Right lobe of liver (tissue), 6 donors: ENCODE data around the gene ZNF286A. TPM values are rescaled to one million over a fixed set of nuclear protein-coding genes. Genes with fewer than 3 reads are reported as not detected.
"Not testable (repeated sequence)": the region's sequence is repeated elsewhere in the genome, so short reads cannot be mapped to it uniquely, and the experiment has no call there.

Source experiments
- ATAC-seq, 4 donors: fragments of 200-7000 bp; cut with Tn5 transposase; one replicate each; pipeline ENCODE4 v1.9.1; 2020; ENCODE audit warnings: mild to moderate bottlenecking in 4 of 4, moderate library complexity in 4 of 4
- DNase-seq, 3 donors: peaks; one replicate each; pipeline ENCODE4 v3.0.0-alpha.2; 2020
- H3K27ac ChIP-seq, 3 donors: fragments of 200-600 bp; one replicate each; pipeline ENCODE4 v1.8.0; 2022
- H3K27me3 ChIP-seq, 2 donors: fragments of 200-600 bp; one replicate each; pipeline ENCODE4 v1.8.0; 2022
- H3K36me3 ChIP-seq, 4 donors: fragments of 200-600 bp; sonication (generic) in 1 of 4; one replicate each; pipeline versions ENCODE4 v1.5.1 to v1.8.0; 2017 to 2022; ENCODE audit warnings: control low read depth in 1 of 4
- H3K4me1 ChIP-seq, 4 donors: fragments of 200-600 bp; sonication (generic) in 1 of 4; one replicate each; pipeline versions ENCODE4 v1.5.1 to v1.8.0; 2017 to 2022; ENCODE audit warnings: control low read depth in 1 of 4
- H3K4me3 ChIP-seq, 3 donors: fragments of 200-600 bp; one replicate each; pipeline ENCODE4 v1.8.0; 2022
- H3K9me3 ChIP-seq, 4 donors: fragments of 200-600 bp; sonication (generic) in 1 of 4; one replicate each; pipeline versions ENCODE4 v1.5.1 to v1.8.0; 2017 to 2022; ENCODE audit warnings: control low read depth in 1 of 4
- WGBS: methylation state at CpG from one replicate; pipeline ENCODE4 v1.1.6; 2018; ENCODE audit warnings: low coverage, low lambda C conversion rate; ENCODE audit not compliant: insufficient coverage; ENCODE audit errors: missing lambda C conversion rate; 5-methylcytosine and 5-hydroxymethylcytosine counted together
- intact Hi-C, 2 donors: fragments of 100-400 bp; cut with DNase I; formaldehyde crosslinking; loops; one replicate each; pipeline versions ENCODE4 v1.11.2 to v1.14.1; 2022
- total RNA-seq, 6 experiments: library from RNA; depleted of rRNA in 2 of 6; stranded (reverse); fragments of >200 nt in 2 of 6; fragmentation: NEBNext Ultra II Directional in 3 of 6; extraction: Animal tissue kit (Norgen Biotek cat#: 25700) in 3 of 6; gene quantifications; one replicate each; pipeline versions ENCODE4 v1.1.0 to v1.2.4, GENCODE V29; 2016 to 2023
- TF ChIP-seq, protein P1 (sequence below), 4 donors: fragments of 200-600 bp in 3 of 4; fragments of 450-650 bp in 1 of 4; IDR thresholded peaks; one replicate each; pipeline versions ENCODE4 v1.5.1 to v1.8.0; 2016 to 2022; ENCODE audit warnings: antibody characterized with exemption in 4 of 4, mild to moderate bottlenecking in 2 of 4
- donor health status: DM: no; HTN: yes; CAD: no.
- donor health status: DM: no; HTN: no; CAD: no.
- donor health status: DM: no; HTN: no; CAD: no.
- donor health status: DM: no; HTN: yes; CAD: no.
- donor health status: DM: no; HTN: yes; CAD: no.

ZNF286A gene
- total RNA-seq, 6 experiments from 2014 or later = 2.9 to 8.4 (median 4.3) TPM

DNA sequence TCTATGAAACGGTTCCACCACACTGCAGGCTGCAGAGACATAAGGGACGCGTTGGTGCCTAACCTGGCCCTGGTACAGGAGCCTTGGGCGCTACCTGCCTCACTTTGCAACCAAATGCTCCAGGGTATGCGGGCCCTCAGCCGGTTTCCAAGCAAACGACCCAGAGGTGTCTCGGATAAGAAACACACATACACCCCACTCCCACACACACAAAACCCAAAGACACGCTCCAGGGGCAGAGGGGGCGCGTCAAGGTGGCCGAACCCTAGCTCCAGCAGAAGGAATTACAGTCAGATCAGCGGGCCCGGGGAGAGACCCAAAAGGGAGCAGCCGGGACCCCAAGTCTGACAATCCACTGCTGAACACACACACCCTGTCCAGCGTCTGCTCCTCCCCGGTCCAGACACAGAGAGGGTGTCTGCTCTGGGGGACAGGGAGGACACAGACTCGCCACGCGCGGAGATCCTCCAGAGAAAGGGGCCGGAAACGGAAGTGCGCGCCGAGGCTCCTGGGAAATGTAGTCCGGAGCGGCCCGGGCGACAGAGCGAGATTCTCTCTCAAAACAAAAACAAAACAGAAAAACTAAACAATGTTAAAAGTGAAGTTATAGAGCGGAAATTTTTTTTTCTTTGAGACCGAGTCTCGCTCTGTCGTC is 15.6 kb upstream of the ZNF286A start, which contains the start of gene TRIM16:
TRIM16 (minus strand) TSS at position 488 of the 655 bp plus-strand sequence. CDS start 32,702 bp downstream, outside the sequence.
- TF ChIP-seq, protein P1, sequence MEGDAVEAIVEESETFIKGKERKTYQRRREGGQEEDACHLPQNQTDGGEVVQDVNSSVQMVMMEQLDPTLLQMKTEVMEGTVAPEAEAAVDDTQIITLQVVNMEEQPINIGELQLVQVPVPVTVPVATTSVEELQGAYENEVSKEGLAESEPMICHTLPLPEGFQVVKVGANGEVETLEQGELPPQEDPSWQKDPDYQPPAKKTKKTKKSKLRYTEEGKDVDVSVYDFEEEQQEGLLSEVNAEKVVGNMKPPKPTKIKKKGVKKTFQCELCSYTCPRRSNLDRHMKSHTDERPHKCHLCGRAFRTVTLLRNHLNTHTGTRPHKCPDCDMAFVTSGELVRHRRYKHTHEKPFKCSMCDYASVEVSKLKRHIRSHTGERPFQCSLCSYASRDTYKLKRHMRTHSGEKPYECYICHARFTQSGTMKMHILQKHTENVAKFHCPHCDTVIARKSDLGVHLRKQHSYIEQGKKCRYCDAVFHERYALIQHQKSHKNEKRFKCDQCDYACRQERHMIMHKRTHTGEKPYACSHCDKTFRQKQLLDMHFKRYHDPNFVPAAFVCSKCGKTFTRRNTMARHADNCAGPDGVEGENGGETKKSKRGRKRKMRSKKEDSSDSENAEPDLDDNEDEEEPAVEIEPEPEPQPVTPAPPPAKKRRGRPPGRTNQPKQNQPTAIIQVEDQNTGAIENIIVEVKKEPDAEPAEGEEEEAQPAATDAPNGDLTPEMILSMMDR (IDR thresholded peaks at IDR 0.05) = peak in 1 of 4 donors; percentile 14
- H3K9me3 ChIP-seq, H3K27me3 ChIP-seq, H3K36me3 ChIP-seq, intact Hi-C loops, H3K4me1 ChIP-seq: not testable (repeated sequence)
- peak; percentile 92 to 98 (median 97) for ATAC-seq
- peak within 1 kb of the TSS; percentile 54 to 67 (median 60) for H3K4me3 ChIP-seq
- peak; percentile 75 to 85 (median 81) for DNase-seq
- peak within 1 kb of the TSS in 1 of 3 donors; percentile 26 for H3K27ac ChIP-seq
- under 1% methylated on average over 26 of the region's 35 CpGs for WGBS

- 100% methylated on average over 1 of the region's 1 CpG for WGBS
- H3K4me1 ChIP-seq, H3K27me3 ChIP-seq, intact Hi-C loops, H3K27ac ChIP-seq, H3K36me3 ChIP-seq, ATAC-seq, DNase-seq, H3K4me3 ChIP-seq, H3K9me3 ChIP-seq: not testable (repeated sequence)
Measured at GRCh38 chr17:15687494-15687893, 12.1 kb upstream of the ZNF286A start.

- not testable (repeated sequence) for ATAC-seq
Measured at GRCh38 chr17:15698967-15699366, 585 bp upstream of the ZNF286A start.

DNA sequence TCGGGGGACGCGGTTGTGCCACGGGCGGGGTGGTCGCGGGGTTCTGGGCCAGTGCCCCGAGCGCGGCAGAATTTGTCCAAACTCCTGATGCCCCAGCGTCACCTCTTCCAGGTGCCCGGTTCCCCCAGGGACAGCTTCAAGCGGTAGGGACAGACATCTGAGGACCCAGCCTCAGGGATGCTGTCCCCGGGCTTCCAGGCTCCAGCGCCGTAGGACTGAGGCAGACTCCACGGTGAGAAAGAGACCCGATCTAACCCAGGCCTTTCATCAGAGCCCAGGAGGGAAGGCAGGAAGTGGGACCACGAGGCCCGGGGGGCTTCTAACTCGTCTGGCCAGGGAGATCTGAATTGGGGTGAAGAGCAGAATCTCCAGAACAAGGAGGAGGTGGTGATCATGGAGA is 385 bp downstream of the ZNF286A start:
- H3K9me3 ChIP-seq, H3K27me3 ChIP-seq, H3K27ac ChIP-seq, H3K36me3 ChIP-seq, DNase-seq, intact Hi-C loops, H3K4me1 ChIP-seq: not testable (repeated sequence)
- H3K4me3 ChIP-seq = peak overlapping the region; percentile 33 to 63 (median 56)
- peak; percentile 8 to 28 (median 27) for ATAC-seq
- WGBS = no CpG with 5 or more reads among the region's 21 CpGs

More at GRCh38 chr17:15698967-15699366, 585 bp upstream of the ZNF286A start:
- H3K36me3 ChIP-seq, H3K9me3 ChIP-seq, H3K27me3 ChIP-seq, H3K4me1 ChIP-seq, DNase-seq, intact Hi-C loops: not testable (repeated sequence)
- Histone ChIP-seq H3K4me3 (peak overlapping the region; percentile 33 to 63 (median 56)), H3K27ac (peak overlapping the region in 1 of 3 donors; percentile 40)
- WGBS = 0% methylated on average over 1 of the region's 3 CpGs

- not testable (repeated sequence) for H3K27ac ChIP-seq
- no CpG with 5 or more reads among the region's 33 CpGs for WGBS
Measured at GRCh38 chr17:15704239-15704638, 4.7 kb downstream of the ZNF286A start.

GRCh38 chr17:15704813-15705212 is 5.3 kb downstream of the ZNF286A start:
- H3K36me3 ChIP-seq, H3K27ac ChIP-seq, H3K4me1 ChIP-seq, intact Hi-C loops, H3K4me3 ChIP-seq, ATAC-seq, DNase-seq, H3K27me3 ChIP-seq: not testable (repeated sequence)
- WGBS = 97% methylated on average over 9 of the region's 32 CpGs
- peaks cover 0 to 13% (median 0%) of the 10 kb centered on the region in 4 donors for H3K9me3 ChIP-seq

More at GRCh38 chr17:15704239-15704638, 4.7 kb downstream of the ZNF286A start:
- intact Hi-C loops, H3K36me3 ChIP-seq, H3K4me3 ChIP-seq, DNase-seq, H3K27me3 ChIP-seq, H3K4me1 ChIP-seq, ATAC-seq: not testable (repeated sequence)
- H3K9me3 ChIP-seq = peaks cover 0 to 13% (median 0%) of the 10 kb centered on the region in 4 donors

- H3K4me3 ChIP-seq, H3K27me3 ChIP-seq, H3K36me3 ChIP-seq, DNase-seq, H3K4me1 ChIP-seq, H3K27ac ChIP-seq, ATAC-seq, intact Hi-C loops: not testable (repeated sequence)
- 94% methylated on average over 3 of the region's 3 CpGs for WGBS
- H3K9me3 ChIP-seq = peaks cover 0 to 13% (median 0%) of the 10 kb centered on the region in 4 donors
Measured at GRCh38 chr17:15708879-15709278, 9.3 kb downstream of the ZNF286A start.

DNA sequence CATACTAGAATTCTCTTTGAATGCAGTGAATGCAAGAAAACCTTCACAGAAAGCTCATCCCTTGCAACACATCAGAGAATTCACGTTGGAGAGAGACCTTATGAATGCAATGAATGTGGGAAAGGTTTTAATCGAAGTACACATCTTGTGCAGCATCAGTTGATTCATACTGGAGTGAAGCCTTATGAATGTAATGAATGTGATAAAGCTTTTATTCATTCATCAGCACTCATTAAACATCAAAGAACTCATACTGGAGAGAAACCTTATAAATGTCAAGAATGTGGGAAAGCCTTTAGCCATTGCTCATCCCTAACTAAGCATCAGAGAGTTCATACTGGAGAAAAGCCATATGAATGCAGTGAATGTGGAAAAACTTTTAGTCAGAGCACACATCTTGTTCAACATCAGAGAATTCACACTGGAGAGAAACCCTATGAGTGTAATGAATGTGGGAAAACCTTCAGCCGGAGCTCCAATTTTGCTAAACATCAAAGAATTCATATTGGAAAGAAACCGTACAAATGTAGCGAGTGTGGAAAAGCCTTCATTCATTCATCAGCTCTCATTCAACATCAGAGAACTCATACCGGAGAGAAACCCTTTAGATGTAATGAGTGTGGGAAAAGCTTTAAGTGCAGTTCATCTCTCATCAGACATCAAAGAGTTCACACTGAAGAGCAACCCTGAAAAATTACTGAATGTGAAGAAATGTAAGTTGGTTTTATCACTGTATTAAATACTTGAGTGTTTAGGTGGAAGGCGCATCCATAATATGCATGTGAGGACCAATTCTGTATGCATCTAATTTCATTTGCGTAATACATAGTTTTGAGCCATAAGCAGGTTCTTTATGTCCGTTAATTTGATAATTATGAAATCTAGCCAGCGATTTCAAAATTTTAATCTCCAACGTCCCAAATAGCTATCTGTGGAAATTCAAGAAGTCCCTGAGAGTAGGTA is 17.3 kb downstream of the ZNF286A start:
- 86% methylated on average over 10 of the region's 11 CpGs for WGBS
- H3K36me3 ChIP-seq, H3K4me1 ChIP-seq, intact Hi-C loops, H3K27ac ChIP-seq, H3K27me3 ChIP-seq, DNase-seq, ATAC-seq, H3K4me3 ChIP-seq: not testable (repeated sequence)
- peaks cover 0 to 20% (median 0%) of the 10 kb centered on the region in 4 donors for H3K9me3 ChIP-seq

DNA sequence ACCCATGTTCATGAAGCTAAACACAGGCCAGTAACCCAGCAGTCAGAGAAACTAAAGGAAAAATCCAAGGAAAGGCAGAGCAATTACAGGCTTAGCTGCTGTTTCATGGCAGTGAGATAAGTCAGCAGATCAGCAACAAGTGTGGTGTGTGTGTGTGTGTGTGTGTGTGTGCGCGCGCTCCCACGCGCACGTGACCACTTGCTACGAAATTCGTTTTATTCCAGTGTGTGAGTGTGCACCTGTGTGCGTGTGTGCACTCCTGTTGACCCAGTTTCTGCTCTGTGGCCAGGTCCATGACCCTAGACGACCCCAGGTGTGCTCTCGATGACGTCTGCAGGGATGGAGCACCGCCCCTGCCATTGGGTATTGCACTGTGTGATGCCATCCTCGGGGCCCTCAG is 31.0 kb downstream of the ZNF286A start:
- H3K9me3 ChIP-seq, H3K4me1 ChIP-seq, H3K27me3 ChIP-seq, H3K36me3 ChIP-seq, intact Hi-C loops, DNase-seq, H3K27ac ChIP-seq, H3K4me3 ChIP-seq, ATAC-seq: not testable (repeated sequence)
- 40% methylated on average over 1 of the region's 14 CpGs for WGBS

DNA sequence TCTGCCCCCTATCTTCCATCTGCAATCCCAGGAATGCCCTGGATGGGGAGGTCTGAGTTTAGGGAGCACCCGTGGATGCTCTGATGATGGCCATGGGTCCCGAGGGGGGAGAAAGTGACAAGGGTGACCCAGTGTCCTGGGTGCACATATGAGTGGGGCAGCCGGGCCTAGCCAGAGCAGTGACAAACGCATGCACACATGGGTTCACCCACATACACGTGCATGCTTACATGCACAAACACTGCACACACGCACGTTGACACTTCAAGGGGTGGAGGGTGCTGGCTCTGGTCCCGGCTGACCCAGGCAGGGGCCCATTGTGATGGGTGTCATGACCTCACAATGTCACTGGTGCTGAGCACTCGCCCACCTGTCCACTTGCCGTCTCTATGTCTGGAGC is 32.3 kb downstream of the ZNF286A start, which contains the start of gene TBC1D26:
TBC1D26 (plus strand) TSS at position 384 of the 400 bp plus-strand sequence. CDS start 3,066 bp downstream, outside the sequence.
- H3K27ac ChIP-seq, ATAC-seq, H3K36me3 ChIP-seq, H3K9me3 ChIP-seq, intact Hi-C loops, H3K4me1 ChIP-seq, H3K27me3 ChIP-seq, H3K4me3 ChIP-seq: not testable (repeated sequence)
- DNase-seq = peak in 1 of 3 donors; percentile 19
- WGBS = 73% methylated on average over 3 of the region's 10 CpGs
